ENCODE results near the gene MAP1LC3A. TPM values are rescaled to one million over a fixed set of nuclear protein-coding genes. Genes with fewer than 3 reads are reported as not detected.
A peak's percentile ranks its signal among the peaks of the same experiment; 100 is the strongest.

The MAP1LC3A gene
- total RNA-seq, 5 donors from 2014 or later (not counting 1 experiment from before 2014, with no cell fraction given): 2.3 to 15.5 (median 2.6) TPM

- ATAC-seq (replicated peaks in 1 of 4) (no peak), DNase-seq (no peak)
- no peak overlapping the region for H3K4me3 ChIP-seq (ENCODE audit: control insufficient read depth in 1 of 2, extremely low read depth in 1 of 2, low read length in 1 of 2)
- no peaks in the 10 kb centered on the region for H3K9me3 Mint-ChIP-seq
- no peak overlapping the region for H3K27ac Mint-ChIP-seq
- H3K27ac ChIP-seq (ENCODE audit: low read length): no peak overlapping the region
- peaks cover 0 to 3% of the 10 kb centered on the region in 2 experiments for H3K27me3 ChIP-seq (replicated peaks in 1 of 2; ENCODE audit: control insufficient read depth in 2 of 2, extremely low read depth in 1 of 2, insufficient read depth in 2 of 2, low read length in 1 of 2)
- peaks cover 4 to 7% (median 7%) of the 10 kb centered on the region in 3 donors for H3K4me1 Mint-ChIP-seq
- no peak overlapping the region for H3K4me3 Mint-ChIP-seq
- WGBS (ENCODE audit: insufficient coverage): 93% methylated on average over 4 of the region's 6 CpGs
- no peaks in the 10 kb centered on the region for H3K36me3 Mint-ChIP-seq
- ChIA-PET CTCF (no interaction called here), POLR2A (no interaction called here)
- H3K9me3 ChIP-seq: no peaks in the 10 kb centered on the region
- H3K27me3 Mint-ChIP-seq: no peaks in the 10 kb centered on the region
- H3K36me3 ChIP-seq (ENCODE audit: control insufficient read depth in 2 of 2, extremely low read depth in 1 of 2, insufficient read depth in 1 of 2, low read length in 1 of 2): no peaks in the 10 kb centered on the region
- peaks cover 0 to 2% of the 10 kb centered on the region in 2 experiments for H3K4me1 ChIP-seq (ENCODE audit: control insufficient read depth in 1 of 2, extremely low read depth in 1 of 2, insufficient read depth in 2 of 2, low read length in 2 of 2)
Measured at GRCh38 chr20:34552569-34552968, 5.9 kb upstream of the MAP1LC3A start.

- Histone ChIP-seq H3K36me3 (ENCODE audit: control insufficient read depth in 2 of 2, extremely low read depth in 1 of 2, insufficient read depth in 1 of 2, low read length in 1 of 2) (no peaks in the 10 kb centered on the region), H3K9me3 (no peaks in the 10 kb centered on the region), H3K27me3 (replicated peaks in 1 of 2; ENCODE audit: control insufficient read depth in 2 of 2, extremely low read depth in 1 of 2, insufficient read depth in 2 of 2, low read length in 1 of 2) (no peaks in the 10 kb centered on the region), H3K4me3 (ENCODE audit: control insufficient read depth in 1 of 2, extremely low read depth in 1 of 2, low read length in 1 of 2) (no peak overlapping the region), H3K27ac (ENCODE audit: low read length) (no peak overlapping the region), H3K4me1 (ENCODE audit: control insufficient read depth in 1 of 2, extremely low read depth in 1 of 2, insufficient read depth in 2 of 2, low read length in 2 of 2) (peaks cover 2 to 9% of the 10 kb centered on the region in 2 experiments)
- WGBS (ENCODE audit: insufficient coverage): 74% methylated on average over 2 of the region's 4 CpGs
- Mint-ChIP-seq H3K4me1 (peaks cover 9 to 16% (median 15%) of the 10 kb centered on the region in 3 donors), H3K4me3 (no peak overlapping the region), H3K27me3 (no peaks in the 10 kb centered on the region), H3K9me3 (no peaks in the 10 kb centered on the region), H3K27ac (no peak overlapping the region), H3K36me3 (no peaks in the 10 kb centered on the region)
- ATAC-seq (replicated peaks in 1 of 4) (no peak), DNase-seq (no peak)
- ChIA-PET POLR2A (no interaction called here), CTCF (no interaction called here)
Measured at GRCh38 chr20:34553366-34553867, 5.1 kb upstream of the MAP1LC3A start.

DNA sequence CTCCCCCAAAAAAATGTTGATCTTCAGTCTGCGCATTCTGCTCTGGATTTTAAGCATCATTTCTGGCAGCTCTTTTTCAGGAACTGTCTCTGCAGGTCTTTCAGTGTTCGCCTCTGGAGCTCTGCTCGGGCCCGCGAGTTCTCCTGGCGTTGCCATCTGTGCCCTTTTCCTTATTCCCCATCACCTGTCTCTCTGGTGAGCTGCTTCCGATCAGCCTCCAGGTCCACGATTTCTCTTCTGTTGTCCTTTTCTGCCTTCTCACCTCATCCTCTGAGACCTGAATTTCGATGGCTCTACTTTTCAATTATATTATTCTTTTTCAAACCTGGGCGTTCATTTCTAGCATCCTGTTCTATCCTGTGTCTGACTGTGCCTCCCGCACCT lies 590 bp upstream of the MAP1LC3A start:
- POLR2A ChIA-PET: interaction anchor here in 1 of 2 donors (1.0 kb wide), 2 partner anchors 41 to 150 kb away, joined by 3 to 7 read pairs; no protein-coding TSS in a partner anchor
- WGBS (ENCODE audit: insufficient coverage): 34% methylated on average over 9 of the region's 11 CpGs
- peak overlapping the region; percentile 67 to 84 for H3K4me3 ChIP-seq (ENCODE audit: control insufficient read depth in 1 of 2, extremely low read depth in 1 of 2, low read length in 1 of 2)
- H3K27me3 ChIP-seq (replicated peaks in 1 of 2; ENCODE audit: control insufficient read depth in 2 of 2, extremely low read depth in 1 of 2, insufficient read depth in 2 of 2, low read length in 1 of 2): no peaks in the 10 kb centered on the region
- DNase-seq: no peak
- Mint-ChIP-seq H3K27ac (peak overlapping the region; percentile 39 to 72), H3K27me3 (no peaks in the 10 kb centered on the region), H3K4me3 (peak overlapping the region; percentile 73 to 90 (median 87)), H3K9me3 (no peaks in the 10 kb centered on the region), H3K4me1 (peaks cover 12 to 16% (median 15%) of the 10 kb centered on the region in 3 donors), H3K36me3 (no peaks in the 10 kb centered on the region)
- no peak for ATAC-seq (replicated peaks in 1 of 4)
- no peaks in the 10 kb centered on the region for H3K36me3 ChIP-seq (ENCODE audit: control insufficient read depth in 2 of 2, extremely low read depth in 1 of 2, insufficient read depth in 1 of 2, low read length in 1 of 2)
- CTCF ChIA-PET: interaction anchor here in 1 of 2 donors (0.9 kb wide), 1 partner anchor 45 kb away, joined by 3 read pairs; no protein-coding TSS in a partner anchor
- peak overlapping the region; percentile 98 for H3K27ac ChIP-seq (ENCODE audit: low read length)
- H3K4me1 ChIP-seq (ENCODE audit: control insufficient read depth in 1 of 2, extremely low read depth in 1 of 2, insufficient read depth in 2 of 2, low read length in 2 of 2): peaks cover 2 to 9% of the 10 kb centered on the region in 2 experiments
- H3K9me3 ChIP-seq: no peaks in the 10 kb centered on the region

DNA sequence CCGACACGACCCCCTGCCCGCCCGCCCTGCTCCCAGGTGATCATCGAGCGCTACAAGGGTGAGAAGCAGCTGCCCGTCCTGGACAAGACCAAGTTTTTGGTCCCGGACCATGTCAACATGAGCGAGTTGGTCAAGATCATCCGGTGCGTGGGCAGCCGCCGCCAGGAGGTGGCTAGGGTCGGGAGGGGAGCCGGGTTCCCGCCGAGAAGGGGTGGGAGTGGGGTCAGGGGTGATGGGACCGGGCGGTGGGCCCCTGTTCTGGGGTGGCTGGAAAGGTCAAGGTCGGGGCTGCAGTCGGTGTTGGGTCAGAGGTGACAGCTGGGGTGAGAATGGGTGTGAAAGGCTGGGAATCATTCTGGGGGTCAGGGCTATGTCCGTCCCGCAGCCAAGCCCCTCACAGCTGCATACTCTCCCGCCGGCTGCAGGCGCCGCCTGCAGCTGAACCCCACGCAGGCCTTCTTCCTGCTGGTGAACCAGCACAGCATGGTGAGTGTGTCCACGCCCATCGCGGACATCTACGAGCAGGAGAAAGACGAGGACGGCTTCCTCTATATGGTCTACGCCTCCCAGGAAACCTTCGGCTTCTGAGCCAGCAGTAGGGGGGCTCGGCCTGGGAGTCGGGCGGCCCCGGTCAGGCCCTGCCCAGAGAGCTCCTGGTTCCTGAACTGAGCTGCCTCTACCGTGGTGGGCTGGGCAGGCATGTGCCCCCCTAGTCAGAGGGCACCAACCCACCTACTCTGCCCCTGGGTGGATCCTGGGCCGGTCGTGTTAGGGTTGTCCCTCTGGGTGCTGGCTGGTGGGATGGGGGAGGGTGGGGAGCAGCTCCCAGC lies 1.0 kb downstream of the MAP1LC3A start:
- ATAC-seq (replicated peaks in 1 of 4) (no peak), DNase-seq (peak in 7 of 35 experiments; percentile 4 to 44 (median 12))
- Histone ChIP-seq H3K27me3 (replicated peaks in 1 of 2; ENCODE audit: control insufficient read depth in 2 of 2, extremely low read depth in 1 of 2, insufficient read depth in 2 of 2, low read length in 1 of 2) (no peaks in the 10 kb centered on the region), H3K27ac (ENCODE audit: low read length) (no peak overlapping the region), H3K4me3 (ENCODE audit: control insufficient read depth in 1 of 2, extremely low read depth in 1 of 2, low read length in 1 of 2) (no peak overlapping the region), H3K36me3 (ENCODE audit: control insufficient read depth in 2 of 2, extremely low read depth in 1 of 2, insufficient read depth in 1 of 2, low read length in 1 of 2) (no peaks in the 10 kb centered on the region), H3K9me3 (no peaks in the 10 kb centered on the region), H3K4me1 (ENCODE audit: control insufficient read depth in 1 of 2, extremely low read depth in 1 of 2, insufficient read depth in 2 of 2, low read length in 2 of 2) (peaks cover 2 to 9% of the 10 kb centered on the region in 2 experiments)
- Mint-ChIP-seq H3K27me3 (no peaks in the 10 kb centered on the region), H3K27ac (peak overlapping the region; percentile 65 to 85), H3K4me1 (peaks cover 12 to 16% (median 15%) of the 10 kb centered on the region in 3 donors), H3K36me3 (no peaks in the 10 kb centered on the region), H3K9me3 (no peaks in the 10 kb centered on the region), H3K4me3 (peak overlapping the region; percentile 67 to 77 (median 74))
- ChIA-PET CTCF (no interaction called here), POLR2A (no interaction called here)
- WGBS (ENCODE audit: insufficient coverage): 90% methylated on average over 34 of the region's 43 CpGs

DNA sequence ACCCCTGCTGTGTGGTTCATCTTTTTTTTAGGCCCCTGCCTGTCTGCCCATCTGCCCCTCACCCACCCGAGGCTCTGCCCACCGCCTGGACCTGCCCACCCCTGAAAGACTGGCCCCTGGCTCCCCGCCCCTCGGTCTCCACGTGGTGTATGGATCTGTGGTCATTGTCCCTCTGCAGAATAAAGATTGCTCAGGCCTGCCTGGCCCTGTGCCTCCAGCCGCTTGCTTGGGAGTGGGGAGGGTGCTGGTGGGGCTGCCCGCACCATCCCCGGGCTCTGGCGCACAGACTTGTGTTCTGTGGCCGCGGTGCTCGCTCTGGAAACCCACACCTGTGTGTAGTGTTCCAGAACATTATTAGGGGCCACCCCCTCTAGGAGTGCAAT lies 1.6 kb downstream of the MAP1LC3A start:
- WGBS (ENCODE audit: insufficient coverage): 95% methylated on average over 3 of the region's 12 CpGs
- Mint-ChIP-seq H3K27ac (peak overlapping the region; percentile 46 to 73), H3K27me3 (no peaks in the 10 kb centered on the region), H3K9me3 (no peaks in the 10 kb centered on the region), H3K36me3 (no peaks in the 10 kb centered on the region), H3K4me3 (peak overlapping the region; percentile 59 to 68 (median 67)), H3K4me1 (peaks cover 12 to 16% (median 15%) of the 10 kb centered on the region in 3 donors)
- H3K9me3 ChIP-seq: no peaks in the 10 kb centered on the region
- peaks cover 2 to 9% of the 10 kb centered on the region in 2 experiments for H3K4me1 ChIP-seq (ENCODE audit: control insufficient read depth in 1 of 2, extremely low read depth in 1 of 2, insufficient read depth in 2 of 2, low read length in 2 of 2)
- ATAC-seq (replicated peaks in 1 of 4) (no peak), DNase-seq (peak in 1 of 35 experiments; percentile 7)
- ChIA-PET POLR2A (no interaction called here), CTCF (no interaction called here)
- no peaks in the 10 kb centered on the region for H3K27me3 ChIP-seq (replicated peaks in 1 of 2; ENCODE audit: control insufficient read depth in 2 of 2, extremely low read depth in 1 of 2, insufficient read depth in 2 of 2, low read length in 1 of 2)
- no peaks in the 10 kb centered on the region for H3K36me3 ChIP-seq (ENCODE audit: control insufficient read depth in 2 of 2, extremely low read depth in 1 of 2, insufficient read depth in 1 of 2, low read length in 1 of 2)
- H3K27ac ChIP-seq (ENCODE audit: low read length): no peak overlapping the region
- H3K4me3 ChIP-seq (ENCODE audit: control insufficient read depth in 1 of 2, extremely low read depth in 1 of 2, low read length in 1 of 2): no peak overlapping the region

- Mint-ChIP-seq H3K9me3 (no peaks in the 10 kb centered on the region), H3K27ac (peak overlapping the region in 1 of 2 donors; percentile 73), H3K4me3 (peak overlapping the region in 1 of 3 donors; percentile 67), H3K27me3 (no peaks in the 10 kb centered on the region), H3K4me1 (peaks cover 12 to 16% (median 15%) of the 10 kb centered on the region in 3 donors), H3K36me3 (no peaks in the 10 kb centered on the region)
- CTCF ChIA-PET: no interaction called here
- no peaks in the 10 kb centered on the region for H3K9me3 ChIP-seq
- H3K27me3 ChIP-seq (replicated peaks in 1 of 2; ENCODE audit: control insufficient read depth in 2 of 2, extremely low read depth in 1 of 2, insufficient read depth in 2 of 2, low read length in 1 of 2): no peaks in the 10 kb centered on the region
- peak in 1 of 35 experiments; percentile 27 for DNase-seq
- no peak overlapping the region for H3K4me3 ChIP-seq (ENCODE audit: control insufficient read depth in 1 of 2, extremely low read depth in 1 of 2, low read length in 1 of 2)
- peaks cover 2 to 9% of the 10 kb centered on the region in 2 experiments for H3K4me1 ChIP-seq (ENCODE audit: control insufficient read depth in 1 of 2, extremely low read depth in 1 of 2, insufficient read depth in 2 of 2, low read length in 2 of 2)
- no peak for ATAC-seq (replicated peaks in 1 of 4)
- no peaks in the 10 kb centered on the region for H3K36me3 ChIP-seq (ENCODE audit: control insufficient read depth in 2 of 2, extremely low read depth in 1 of 2, insufficient read depth in 1 of 2, low read length in 1 of 2)
- peak overlapping the region; percentile 12 for H3K27ac ChIP-seq (ENCODE audit: low read length)
- 91% methylated on average over 7 of the region's 7 CpGs for WGBS (ENCODE audit: insufficient coverage)
- POLR2A ChIA-PET: no interaction called here
Measured at GRCh38 chr20:34560614-34561013, 2.1 kb downstream of the MAP1LC3A start.

Data from T-cell (primary cell).